Measurements from ENCODE around the gene NIPA2. TPM values are rescaled to one million over a fixed set of nuclear protein-coding genes. Genes with fewer than 3 reads are reported as not detected.

NIPA2 gene
- total RNA-seq = 10 to 100 TPM; 14.7 to 78.6 (median 50.4) TPM

- peak within 1 kb of the TSS; percentile 93 to 98 (median 94) for H3K27ac ChIP-seq
- H3K4me1 ChIP-seq = peaks cover 8 to 27% (median 20%) of the 10 kb centered on the region in 4 donors
- intact Hi-C loops (cut with DNase I; ENCODE audit: low total_unique reads) (no loop called here), in situ Hi-C loops (cut with MboI; ENCODE audit: low pct_ligation_motif_present in 1 of 4, low pct_unique_long_range_greater_than_20kb in 1 of 4, low sequenced_read_pairs in 3 of 4) (no loop called here)
- H3K4me3 ChIP-seq = peak within 1 kb of the TSS; percentile 59 to 77 (median 64)
- H3K36me3 ChIP-seq = no peaks in the 10 kb centered on the region
- TF ChIP-seq EP300 (IDR thresholded peaks at IDR 0.05; ENCODE audit: low read depth) (no peak), POLR2A (IDR thresholded peaks at IDR 0.05) (peak; percentile 97), CTCF (IDR thresholded peaks at IDR 0.05) (peak in 2 of 5 experiments; percentile 47 to 49), POLR2AphosphoS5 (IDR thresholded peaks at IDR 0.05) (peak; percentile 97 to 99 (median 97))
- no peaks in the 10 kb centered on the region for H3K27me3 ChIP-seq
- WGBS, 2 donors (ENCODE audit: low coverage in 1 of 2) = 0% methylated on average over 81 of the region's 83 CpGs; no CpG with 5 or more reads in 1 of the 2 donors
- H3K9me3 ChIP-seq = no peaks in the 10 kb centered on the region
- peak; percentile 99 for DNase-seq
These were observed at the start of gene NIPA2 for GRCh38 chr15:22838292-22839042. NIPA2 (plus strand) TSS chr15:22838666; CDS start chr15:22851732, 13,066 bp downstream.

- H3K27ac ChIP-seq = no peak overlapping the region
- no peaks in the 10 kb centered on the region for H3K9me3 ChIP-seq
- no peak for DNase-seq
- no peaks in the 10 kb centered on the region for H3K4me1 ChIP-seq
- TF ChIP-seq EP300 (IDR thresholded peaks at IDR 0.05; ENCODE audit: low read depth) (no peak), CTCF (IDR thresholded peaks at IDR 0.05) (no peak), POLR2A (IDR thresholded peaks at IDR 0.05) (no peak), POLR2AphosphoS5 (IDR thresholded peaks at IDR 0.05) (no peak)
- H3K4me3 ChIP-seq = no peak overlapping the region
- intact Hi-C loops (cut with DNase I; ENCODE audit: low total_unique reads) (no loop called here), in situ Hi-C loops (cut with MboI; ENCODE audit: low pct_ligation_motif_present in 1 of 4, low pct_unique_long_range_greater_than_20kb in 1 of 4, low sequenced_read_pairs in 3 of 4) (no loop called here)
- no peaks in the 10 kb centered on the region for H3K27me3 ChIP-seq
- no peaks in the 10 kb centered on the region for H3K36me3 ChIP-seq
- WGBS, 2 donors (ENCODE audit: low coverage in 1 of 2) = 94 to 95% methylated on average over 4 of the region's 4 CpGs
These were observed 44.4 kb upstream of the NIPA2 start for GRCh38 chr15:22794063-22794462.

GRCh38 chr15:22794621-22795167 is 43.8 kb upstream of the NIPA2 start:
- Histone ChIP-seq H3K27me3 (no peaks in the 10 kb centered on the region), H3K4me3 (no peak overlapping the region), H3K9me3 (no peaks in the 10 kb centered on the region), H3K36me3 (no peaks in the 10 kb centered on the region), H3K4me1 (no peaks in the 10 kb centered on the region), H3K27ac (no peak overlapping the region)
- no peak for DNase-seq
- intact Hi-C loops (cut with DNase I; ENCODE audit: low total_unique reads) = no loop called here
- in situ Hi-C loops (cut with MboI; ENCODE audit: low pct_ligation_motif_present in 1 of 4, low pct_unique_long_range_greater_than_20kb in 1 of 4, low sequenced_read_pairs in 3 of 4) = no loop called here
- TF ChIP-seq EP300 (IDR thresholded peaks at IDR 0.05; ENCODE audit: low read depth) (no peak), POLR2A (IDR thresholded peaks at IDR 0.05) (no peak), POLR2AphosphoS5 (IDR thresholded peaks at IDR 0.05) (no peak), CTCF (IDR thresholded peaks at IDR 0.05) (no peak)
- WGBS, 2 donors (ENCODE audit: low coverage in 1 of 2) = 95 to 100% methylated on average over 1 to 17 of the region's 17 CpGs

GRCh38 chr15:22795206-22796063 is 43.0 kb upstream of the NIPA2 start:
- TF ChIP-seq CTCF (IDR thresholded peaks at IDR 0.05) = no peak
- no peak for TF ChIP-seq POLR2AphosphoS5 (IDR thresholded peaks at IDR 0.05)
- no peak for TF ChIP-seq EP300 (IDR thresholded peaks at IDR 0.05; ENCODE audit: low read depth)
- no peak for TF ChIP-seq POLR2A (IDR thresholded peaks at IDR 0.05)
- no peak overlapping the region for H3K4me3 ChIP-seq
- H3K9me3 ChIP-seq = no peaks in the 10 kb centered on the region
- H3K36me3 ChIP-seq = no peaks in the 10 kb centered on the region
- H3K27me3 ChIP-seq = no peaks in the 10 kb centered on the region
- WGBS, 2 donors (ENCODE audit: low coverage in 1 of 2) = 92 to 93% methylated on average over 2 to 20 of the region's 20 CpGs
- intact Hi-C loops (cut with DNase I; ENCODE audit: low total_unique reads) (no loop called here), in situ Hi-C loops (cut with MboI; ENCODE audit: low pct_ligation_motif_present in 1 of 4, low pct_unique_long_range_greater_than_20kb in 1 of 4, low sequenced_read_pairs in 3 of 4) (no loop called here)
- no peaks in the 10 kb centered on the region for H3K4me1 ChIP-seq
- H3K27ac ChIP-seq = no peak overlapping the region
- no peak for DNase-seq

Data from transverse colon (tissue), 4 donors.